H9 (cell line): ENCODE measurements around the gene SF3B5. TPM values are rescaled to one million over a fixed set of nuclear protein-coding genes. Genes with fewer than 3 reads are reported as not detected.

ENCODE experiments used
- DNase-seq: peaks from one replicate; pipeline ENCODE4 v3.0.0-alpha.2; 2017
- H2AFZ ChIP-seq: one replicate; pipeline ENCODE4 v1.6.1; 2013; ENCODE audit warnings: mild to moderate bottlenecking, low read length, control low read depth, moderate library complexity
- H2AK5ac ChIP-seq: 2 replicates; pipeline ENCODE4 v1.6.1; 2013; ENCODE audit warnings: low read length, control low read depth, mixed read lengths; ENCODE audit not compliant: insufficient read length
- H2BK120ac ChIP-seq: one replicate; pipeline ENCODE4 v1.6.1; 2013; ENCODE audit warnings: low read depth, mild to moderate bottlenecking, low read length, control low read depth, inconsistent platforms; ENCODE audit not compliant: poor library complexity, severe bottlenecking
- H2BK12ac ChIP-seq: 2 replicates; pipeline ENCODE4 v1.6.1; 2013; ENCODE audit warnings: low read length, control low read depth, mixed read lengths, low read depth; ENCODE audit not compliant: insufficient read length
- H2BK15ac ChIP-seq: 2 replicates; pipeline ENCODE4 v1.6.1; 2013; ENCODE audit warnings: low read depth, low read length, control low read depth
- H2BK20ac ChIP-seq: one replicate; pipeline ENCODE4 v1.6.1; 2013; ENCODE audit warnings: low read depth, mild to moderate bottlenecking, low read length, control low read depth, inconsistent platforms; ENCODE audit not compliant: poor library complexity, severe bottlenecking
- H2BK5ac ChIP-seq: 2 replicates; pipeline ENCODE4 v1.6.1; 2013; ENCODE audit warnings: low read length, control low read depth, mixed read lengths; ENCODE audit not compliant: insufficient read length
- H3K14ac ChIP-seq: 2 replicates; pipeline ENCODE4 v1.6.1; 2013; ENCODE audit warnings: low read length, control low read depth; ENCODE audit not compliant: insufficient read depth
- H3K18ac ChIP-seq: 2 replicates; pipeline ENCODE4 v1.6.1; 2013; ENCODE audit warnings: low read depth, mild to moderate bottlenecking, mixed read lengths, low read length, control low read depth; ENCODE audit not compliant: insufficient read length
- H3K23ac ChIP-seq: 2 replicates; pipeline ENCODE4 v1.6.1; 2013; ENCODE audit warnings: low read length, control low read depth, mixed read lengths, low read depth; ENCODE audit not compliant: insufficient read length
- H3K23me2 ChIP-seq: 2 replicates; pipeline ENCODE4 v1.6.1; 2013; ENCODE audit warnings: low read depth, mild to moderate bottlenecking, mixed read lengths, low read length, control low read depth; ENCODE audit not compliant: insufficient read length, poor library complexity, severe bottlenecking
- H3K27ac ChIP-seq: 2 replicates; pipeline ENCODE4 v1.5.1; 2013; ENCODE audit warnings: low read length, control low read depth, mixed read lengths, low read depth; ENCODE audit not compliant: insufficient read length
- H3K27me3 ChIP-seq: 2 replicates; pipeline ENCODE4 v1.6.1; 2013; ENCODE audit warnings: low read length, control low read depth, inconsistent platforms; ENCODE audit not compliant: insufficient read depth
- H3K4ac ChIP-seq: 2 replicates; pipeline ENCODE4 v1.6.1; 2013; ENCODE audit warnings: low read depth, mild to moderate bottlenecking, control low read depth, inconsistent platforms, low read length, moderate library complexity
- H3K4me1 ChIP-seq: 2 replicates; pipeline ENCODE4 v1.6.1; 2013; ENCODE audit warnings: low read length, control low read depth, inconsistent platforms; ENCODE audit not compliant: insufficient read depth
- H3K4me2 ChIP-seq: 2 replicates; pipeline ENCODE4 v1.6.1; 2013; ENCODE audit warnings: low read length, control low read depth, mixed read lengths; ENCODE audit not compliant: insufficient read length, insufficient read depth
- H3K56ac ChIP-seq: 2 replicates; pipeline ENCODE4 v1.6.1; 2013; ENCODE audit warnings: low read depth, mild to moderate bottlenecking, mixed read lengths, low read length, control low read depth; ENCODE audit not compliant: insufficient read length
- H3K79me1 ChIP-seq: 2 replicates; pipeline ENCODE4 v1.6.1; 2013; ENCODE audit warnings: low read depth, mild to moderate bottlenecking, moderate library complexity, low read length, control low read depth, inconsistent platforms; ENCODE audit not compliant: insufficient read depth, poor library complexity, severe bottlenecking
- H3K79me2 ChIP-seq: 2 replicates; pipeline ENCODE4 v1.6.1; 2013; ENCODE audit warnings: low read length, control low read depth, inconsistent platforms; ENCODE audit not compliant: insufficient read depth
- H3K9ac ChIP-seq: 2 replicates; pipeline ENCODE4 v1.6.1; 2013; ENCODE audit warnings: low read length, control low read depth, mixed read lengths; ENCODE audit not compliant: insufficient read length; ENCODE audit errors: extremely low read depth
- H3K9me3 ChIP-seq: one replicate; pipeline ENCODE4 v1.6.1; 2013; ENCODE audit warnings: low read depth, low read length, inconsistent platforms; ENCODE audit not compliant: control insufficient read depth
- H3T11ph ChIP-seq: one replicate; pipeline ENCODE4 v1.6.1; 2013; ENCODE audit warnings: mild to moderate bottlenecking, low read length, control low read depth, inconsistent platforms
- H4K20me1 ChIP-seq: one replicate; pipeline ENCODE4 v1.6.1; 2013; ENCODE audit not compliant: control insufficient read depth, insufficient read length, insufficient read depth
- H4K5ac ChIP-seq: 2 replicates; pipeline ENCODE4 v1.6.1; 2013; ENCODE audit warnings: low read depth, mild to moderate bottlenecking, mixed read lengths, low read length, control low read depth; ENCODE audit not compliant: insufficient read length
- H4K8ac ChIP-seq: replicated peaks from 2 replicates; pipeline ENCODE4 v1.6.1; 2013; ENCODE audit warnings: low read length, control low read depth, mixed read lengths, low read depth; ENCODE audit not compliant: insufficient read length
- H4K91ac ChIP-seq: 2 replicates; pipeline ENCODE4 v1.6.1; 2013; ENCODE audit warnings: low read depth, mild to moderate bottlenecking, moderate library complexity, mixed read lengths, low read length, control low read depth; ENCODE audit not compliant: insufficient read length
- H3K27ac Mint-ChIP-seq, 3 experiments: 2 replicates in 2 of 3; 3 replicates in 1 of 3; pipeline ENCODE4 v1.8.0; 2020 to 2021; ENCODE audit warnings: mixed read lengths in 3 of 3, mild to moderate bottlenecking in 1 of 3, moderate library complexity in 1 of 3
- H3K27me3 Mint-ChIP-seq: 2 replicates; pipeline ENCODE4 v1.8.0; 2021; ENCODE audit warnings: low read depth, mild to moderate bottlenecking, moderate library complexity, mixed read lengths
- H3K36me3 Mint-ChIP-seq, 3 experiments: 2 replicates in 2 of 3; 3 replicates in 1 of 3; pipeline ENCODE4 v1.8.0; 2020 to 2021; ENCODE audit warnings: low read depth in 3 of 3, mixed read lengths in 3 of 3; ENCODE audit not compliant: insufficient read depth in 1 of 3
- H3K4me1 Mint-ChIP-seq, 2 experiments: 2 replicates each; pipeline ENCODE4 v1.8.0; 2020; ENCODE audit warnings: mixed read lengths in 2 of 2
- H3K4me3 Mint-ChIP-seq, 2 experiments: 2 replicates in 1 of 2; 3 replicates in 1 of 2; pipeline ENCODE4 v1.8.0; 2020 to 2021; ENCODE audit warnings: mild to moderate bottlenecking in 2 of 2, mixed read lengths in 2 of 2, moderate library complexity in 1 of 2
- H3K9me3 Mint-ChIP-seq, 2 experiments: 2 replicates in 1 of 2; 3 replicates in 1 of 2; pipeline ENCODE4 v1.8.0; 2020; ENCODE audit warnings: mild to moderate bottlenecking in 2 of 2, mixed read lengths in 2 of 2, moderate library complexity in 1 of 2
- WGBS: extraction: QIAGEN DNeasy Blood & Tissue Kit; methylation state at CpG from one replicate; pipeline ENCODE4 v1.1.7; 2013; ENCODE audit warnings: missing lambda C conversion rate, low lambda C conversion rate, mixed read lengths; ENCODE audit not compliant: insufficient read length; ENCODE audit errors: extremely low coverage; 5-methylcytosine and 5-hydroxymethylcytosine counted together
- total RNA-seq: library from RNA; stranded (reverse); gene quantifications from 2 replicates; pipeline ENCODE4 v1.2.1, GENCODE V29; 2021
- TF ChIP-seq, protein P1 (sequence below): fragments of 200-600 bp; sonication (generic); conservative IDR thresholded peaks from 3 replicates; pipeline ENCODE4 v1.8.0; 2021; ENCODE audit warnings: antibody characterized with exemption, mild to moderate bottlenecking

The SF3B5 gene
- total RNA-seq, 1 experiment from 2014 or later: 145 TPM

DNA sequence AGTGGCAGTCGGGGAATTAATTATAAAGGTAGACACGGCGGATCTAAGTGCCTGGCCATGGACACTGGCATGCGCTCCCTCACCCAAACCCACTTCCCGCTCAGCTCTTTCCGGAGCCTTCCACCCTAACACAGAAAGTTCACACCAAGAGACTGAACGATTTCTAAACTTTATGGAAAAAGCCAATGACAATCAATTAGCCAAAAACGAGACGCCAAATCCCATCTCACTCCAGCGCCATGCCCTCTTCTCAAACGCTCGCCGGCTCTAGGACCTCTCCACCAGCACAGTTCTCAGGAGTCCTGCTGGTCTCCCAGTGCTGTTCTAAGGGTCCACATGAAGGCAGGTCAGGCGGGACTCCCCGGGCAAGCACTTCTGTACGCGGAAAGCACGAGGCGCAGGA, 641 bp downstream of the SF3B5 start:
- peaks cover 11% of the 10 kb centered on the region for H3K79me2 ChIP-seq
- no peak overlapping the region for H2BK15ac ChIP-seq
- no peak overlapping the region for H3K56ac ChIP-seq
- peaks cover 15% of the 10 kb centered on the region for H3K23me2 ChIP-seq
- no peak overlapping the region for H4K8ac ChIP-seq
- H2BK120ac ChIP-seq: no peak overlapping the region
- no peak overlapping the region for H2AFZ ChIP-seq
- no peaks in the 10 kb centered on the region for H3K27me3 ChIP-seq
- no peak overlapping the region for H2AK5ac ChIP-seq
- 0 out of 2 replicates have a peak, but pooled peaks cover 3% of the 10 kb centered on the region for H3K4me1 ChIP-seq
- no peak overlapping the region for H2BK5ac ChIP-seq
- H3K9ac ChIP-seq: peak overlapping the region; percentile 94
- peaks cover 11% of the 10 kb centered on the region for H3K79me1 ChIP-seq
- H3K27ac Mint-ChIP-seq: peak overlapping the region; percentile 78 to 98 (median 97); a peak in 6 of 7 replicates
- peak overlapping the region; percentile 86 for H3K14ac ChIP-seq
- peak overlapping the region; percentile 55 for H3K27ac ChIP-seq
- no CpG with 5 or more reads among the region's 19 CpGs for WGBS
- H3K9me3 Mint-ChIP-seq: no peaks in the 10 kb centered on the region
- H3T11ph ChIP-seq: no peak overlapping the region
- H3K4me1 Mint-ChIP-seq: peaks cover 12 to 16% of the 10 kb centered on the region in 2 experiments
- no peak overlapping the region for H3K23ac ChIP-seq
- H4K5ac ChIP-seq: peak overlapping the region; percentile 37
- H3K4ac ChIP-seq: no peak overlapping the region; the same call in 1 of the 2 replicates
- H4K20me1 ChIP-seq: no peaks in the 10 kb centered on the region
- H3K4me3 Mint-ChIP-seq: peak overlapping the region; percentile 95 to 96
- H3K18ac ChIP-seq: peak overlapping the region; percentile 34
- TF ChIP-seq, protein P1, sequence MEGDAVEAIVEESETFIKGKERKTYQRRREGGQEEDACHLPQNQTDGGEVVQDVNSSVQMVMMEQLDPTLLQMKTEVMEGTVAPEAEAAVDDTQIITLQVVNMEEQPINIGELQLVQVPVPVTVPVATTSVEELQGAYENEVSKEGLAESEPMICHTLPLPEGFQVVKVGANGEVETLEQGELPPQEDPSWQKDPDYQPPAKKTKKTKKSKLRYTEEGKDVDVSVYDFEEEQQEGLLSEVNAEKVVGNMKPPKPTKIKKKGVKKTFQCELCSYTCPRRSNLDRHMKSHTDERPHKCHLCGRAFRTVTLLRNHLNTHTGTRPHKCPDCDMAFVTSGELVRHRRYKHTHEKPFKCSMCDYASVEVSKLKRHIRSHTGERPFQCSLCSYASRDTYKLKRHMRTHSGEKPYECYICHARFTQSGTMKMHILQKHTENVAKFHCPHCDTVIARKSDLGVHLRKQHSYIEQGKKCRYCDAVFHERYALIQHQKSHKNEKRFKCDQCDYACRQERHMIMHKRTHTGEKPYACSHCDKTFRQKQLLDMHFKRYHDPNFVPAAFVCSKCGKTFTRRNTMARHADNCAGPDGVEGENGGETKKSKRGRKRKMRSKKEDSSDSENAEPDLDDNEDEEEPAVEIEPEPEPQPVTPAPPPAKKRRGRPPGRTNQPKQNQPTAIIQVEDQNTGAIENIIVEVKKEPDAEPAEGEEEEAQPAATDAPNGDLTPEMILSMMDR: no peak
- H3K27me3 Mint-ChIP-seq: peaks cover 8% of the 10 kb centered on the region
- DNase-seq: no peak
- no peak overlapping the region for H2BK12ac ChIP-seq
- peaks cover 0 to 5% (median 0%) of the 10 kb centered on the region in 3 experiments; a peak in 2 of 7 replicates for H3K36me3 Mint-ChIP-seq
- H3K9me3 ChIP-seq: no peaks in the 10 kb centered on the region
- peak overlapping the region; percentile 66 for H3K4me2 ChIP-seq
- no peak overlapping the region for H4K91ac ChIP-seq
- H2BK20ac ChIP-seq: no peak overlapping the region
